HL-60 (cell line): ENCODE data around the gene OR2W3.

Source experiments
- DNase-seq, 2 experiments: peaks; one replicate each; pipeline ENCODE4 v3.0.0-alpha.2; 2010 to 2020; ENCODE audit warnings: low read depth in 1 of 2, low spot score in 1 of 2
- H3K27ac ChIP-seq: fragments of 250-450 bp; sonication (Bioruptor Pico); replicated peaks from 2 replicates; pipeline ENCODE4 v1.5.1; 2020; ENCODE audit warnings: mild to moderate bottlenecking, moderate library complexity
- H3K27me3 ChIP-seq: fragments of 250-450 bp; sonication (Bioruptor Pico); 2 replicates; pipeline ENCODE4 v1.5.1; 2021; ENCODE audit warnings: mild to moderate bottlenecking, moderate library complexity; ENCODE audit not compliant: insufficient read depth, poor library complexity, severe bottlenecking
- H3K4me3 ChIP-seq: replicated peaks from 2 replicates; pipeline ENCODE4 v1.5.1; 2011; ENCODE audit warnings: mild to moderate bottlenecking, control low read depth, low read length; ENCODE audit not compliant: insufficient read depth
- CTCF ChIP-seq: IDR thresholded peaks from one replicate; pipeline ENCODE4 v1.5.1; 2011; ENCODE audit warnings: low read length, control low read depth, inconsistent platforms; ENCODE audit not compliant: insufficient read depth
- GABPA ChIP-seq: IDR thresholded peaks from 2 replicates; pipeline ENCODE4 v1.6.1; 2012; ENCODE audit warnings: low read depth
- POLR2AphosphoS5 ChIP-seq: IDR thresholded peaks from 2 replicates; pipeline ENCODE4 v1.6.1; 2012; ENCODE audit warnings: low read depth
- SPI1 ChIP-seq: IDR thresholded peaks from 2 replicates; pipeline ENCODE4 v1.6.1; 2012; ENCODE audit warnings: low read depth, mild to moderate bottlenecking, borderline replicate concordance
- TF ChIP-seq, protein P1 (sequence below): IDR thresholded peaks from 2 replicates; pipeline ENCODE4 v1.6.1; 2012; ENCODE audit warnings: low read depth; ENCODE audit not compliant: insufficient replicate concordance

OR2W3 gene

GRCh38 chr1:247906504-247907047 is 11.2 kb downstream of the OR2W3 start:
- TF ChIP-seq, protein P1, sequence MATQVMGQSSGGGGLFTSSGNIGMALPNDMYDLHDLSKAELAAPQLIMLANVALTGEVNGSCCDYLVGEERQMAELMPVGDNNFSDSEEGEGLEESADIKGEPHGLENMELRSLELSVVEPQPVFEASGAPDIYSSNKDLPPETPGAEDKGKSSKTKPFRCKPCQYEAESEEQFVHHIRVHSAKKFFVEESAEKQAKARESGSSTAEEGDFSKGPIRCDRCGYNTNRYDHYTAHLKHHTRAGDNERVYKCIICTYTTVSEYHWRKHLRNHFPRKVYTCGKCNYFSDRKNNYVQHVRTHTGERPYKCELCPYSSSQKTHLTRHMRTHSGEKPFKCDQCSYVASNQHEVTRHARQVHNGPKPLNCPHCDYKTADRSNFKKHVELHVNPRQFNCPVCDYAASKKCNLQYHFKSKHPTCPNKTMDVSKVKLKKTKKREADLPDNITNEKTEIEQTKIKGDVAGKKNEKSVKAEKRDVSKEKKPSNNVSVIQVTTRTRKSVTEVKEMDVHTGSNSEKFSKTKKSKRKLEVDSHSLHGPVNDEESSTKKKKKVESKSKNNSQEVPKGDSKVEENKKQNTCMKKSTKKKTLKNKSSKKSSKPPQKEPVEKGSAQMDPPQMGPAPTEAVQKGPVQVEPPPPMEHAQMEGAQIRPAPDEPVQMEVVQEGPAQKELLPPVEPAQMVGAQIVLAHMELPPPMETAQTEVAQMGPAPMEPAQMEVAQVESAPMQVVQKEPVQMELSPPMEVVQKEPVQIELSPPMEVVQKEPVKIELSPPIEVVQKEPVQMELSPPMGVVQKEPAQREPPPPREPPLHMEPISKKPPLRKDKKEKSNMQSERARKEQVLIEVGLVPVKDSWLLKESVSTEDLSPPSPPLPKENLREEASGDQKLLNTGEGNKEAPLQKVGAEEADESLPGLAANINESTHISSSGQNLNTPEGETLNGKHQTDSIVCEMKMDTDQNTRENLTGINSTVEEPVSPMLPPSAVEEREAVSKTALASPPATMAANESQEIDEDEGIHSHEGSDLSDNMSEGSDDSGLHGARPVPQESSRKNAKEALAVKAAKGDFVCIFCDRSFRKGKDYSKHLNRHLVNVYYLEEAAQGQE = no peak
- peak; percentile 60; the same call in 1 of the 2 replicates for TF ChIP-seq SPI1
- Histone ChIP-seq H3K27ac (no peak overlapping the region), H3K27me3 (no peaks in the 10 kb centered on the region), H3K4me3 (peak overlapping the region; percentile 20)
- DNase-seq = no peak

DNA sequence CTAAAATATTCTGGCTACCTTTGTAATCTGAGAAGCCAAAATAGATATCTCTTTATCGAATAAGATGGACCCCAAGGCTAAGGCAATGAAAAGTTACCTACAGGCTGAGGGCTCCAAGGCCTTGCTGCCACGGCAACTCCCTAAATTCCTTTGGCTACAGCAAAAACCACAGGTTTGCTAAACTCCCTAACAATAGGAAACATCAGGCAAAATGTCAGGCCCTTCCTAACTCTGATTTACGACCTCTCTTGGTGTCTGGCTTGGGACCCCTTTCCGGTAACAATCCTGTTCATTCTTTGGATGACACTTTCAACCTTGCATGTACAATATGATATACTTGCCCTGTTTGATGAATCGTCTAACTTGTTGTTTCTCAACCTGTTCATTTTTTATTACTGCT is 13.4 kb downstream of the OR2W3 start:
- no peak for DNase-seq
- Histone ChIP-seq H3K4me3 (no peak overlapping the region), H3K27ac (no peak overlapping the region), H3K27me3 (no peaks in the 10 kb centered on the region)
- TF ChIP-seq, protein P1 = no peak
- TF ChIP-seq GABPA (no peak), SPI1 (no peak), POLR2AphosphoS5 (no peak), CTCF (no peak)

GRCh38 chr1:247913786-247914185 is 18.4 kb downstream of the OR2W3 start:
- DNase-seq = no peak
- Histone ChIP-seq H3K27ac (no peak overlapping the region), H3K27me3 (no peaks in the 10 kb centered on the region), H3K4me3 (no peak overlapping the region)
- TF ChIP-seq CTCF = no peak
- TF ChIP-seq, protein P1 = no peak
- TF ChIP-seq GABPA = no peak
- TF ChIP-seq SPI1 = no peak
- TF ChIP-seq POLR2AphosphoS5 = no peak
